Stimulated activated CD4-positive, alpha-beta T cell treated with anti-CD3 and anti-CD28 coated beads, Interleukin-4, amount 100 ng/mL, for 24 hours (primary cell): ENCODE data around the gene C10orf95.
A peak's percentile ranks its signal among the peaks of the same experiment; 100 is the strongest.

Experiments
- DNase-seq: peaks from one replicate; pipeline ENCODE4 v3.0.0-alpha.2; 2020

C10orf95 gene

GRCh38 chr10:102413806-102414561 lies 37.4 kb downstream of the C10orf95 start:
- DNase-seq = no peak

- DNase-seq = no peak
These were observed 38.2 kb downstream of the C10orf95 start for GRCh38 chr10:102413053-102413705.

- DNase-seq = no peak
These were observed 39.0 kb downstream of the C10orf95 start for GRCh38 chr10:102412293-102412692.

DNA sequence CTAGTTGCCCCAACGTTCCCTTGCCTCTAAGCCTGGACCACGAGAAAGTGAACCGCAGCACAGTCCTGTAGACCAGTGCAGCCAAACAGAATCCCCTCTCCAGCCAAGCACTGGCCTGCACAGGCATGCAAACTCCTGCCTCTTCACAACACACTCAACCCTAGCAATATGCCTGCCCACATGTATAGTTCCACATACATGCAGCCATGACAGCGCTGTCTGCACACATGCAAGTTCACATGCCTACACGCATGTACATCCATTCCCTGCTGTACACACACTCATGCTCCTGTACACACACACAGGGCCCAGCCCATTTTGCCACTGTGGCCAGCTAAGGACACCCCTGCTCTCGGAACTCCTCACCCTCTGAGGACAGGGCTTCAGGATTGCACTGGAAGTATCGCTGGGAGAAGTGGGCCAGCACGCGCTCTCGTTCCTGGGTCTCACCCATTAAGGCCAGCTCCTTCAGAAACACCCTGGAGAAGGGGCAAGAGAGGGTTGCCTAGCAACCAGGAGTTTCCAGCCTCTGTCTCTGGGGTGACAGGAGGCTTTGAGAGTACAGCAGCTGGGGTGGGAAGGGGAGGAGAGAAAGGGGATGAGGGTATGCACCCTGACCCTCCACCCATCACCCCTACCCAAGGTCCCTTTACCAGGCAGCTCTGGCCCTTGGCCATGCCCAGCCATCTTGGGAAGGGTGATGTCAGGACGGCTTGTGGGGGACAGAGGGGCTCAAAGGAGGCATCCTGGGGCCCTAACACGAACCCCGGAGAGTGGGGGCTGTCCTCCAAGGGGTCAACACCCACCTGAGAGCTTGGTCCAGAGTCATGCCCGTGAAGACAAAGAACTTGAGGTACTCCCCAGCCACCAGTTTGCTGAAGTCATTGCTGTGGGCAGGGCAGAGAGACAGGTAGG lies 39.7 kb downstream of the C10orf95 start:
- DNase-seq = no peak

GRCh38 chr10:102410429-102411073 lies 40.8 kb downstream of the C10orf95 start:
- peak; percentile 67 for DNase-seq

DNA sequence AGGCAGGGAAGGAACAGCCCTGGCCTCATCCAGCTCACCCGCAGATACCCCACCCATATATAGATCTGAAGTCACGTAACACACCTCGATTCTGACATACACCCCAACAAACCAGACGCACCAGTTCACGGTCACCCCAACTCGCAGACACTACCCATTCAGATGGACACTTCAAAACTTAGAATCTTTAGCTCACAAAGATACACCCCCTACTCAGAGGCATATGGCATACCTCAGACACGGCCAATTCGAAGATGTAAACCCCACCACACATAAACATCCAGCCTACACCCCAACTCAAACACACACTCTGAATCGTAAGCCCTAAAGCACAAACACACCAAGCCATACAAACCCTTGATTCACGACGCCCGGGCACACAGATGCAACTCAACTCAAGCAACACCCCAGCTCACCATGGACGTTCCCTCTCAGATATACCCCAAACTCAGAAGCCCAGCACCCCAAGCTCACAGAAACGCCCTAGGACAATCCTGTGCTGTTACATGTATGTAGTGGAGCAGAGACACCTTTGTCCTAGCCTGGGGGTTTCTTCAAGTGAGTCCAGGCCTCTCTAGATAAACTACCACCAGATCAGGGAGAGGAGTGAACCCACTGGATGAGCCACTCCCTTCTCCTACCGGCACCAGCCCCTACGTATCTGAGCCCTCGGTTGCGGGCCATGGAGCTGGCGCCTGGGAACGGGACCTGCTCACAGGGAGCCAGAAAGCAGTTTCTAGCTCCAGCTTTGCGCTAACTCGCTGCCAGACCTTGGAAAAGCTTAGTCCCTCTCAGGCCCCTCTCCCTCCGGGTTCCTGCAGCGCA lies 41.5 kb downstream of the C10orf95 start:
- no peak for DNase-seq

DNA sequence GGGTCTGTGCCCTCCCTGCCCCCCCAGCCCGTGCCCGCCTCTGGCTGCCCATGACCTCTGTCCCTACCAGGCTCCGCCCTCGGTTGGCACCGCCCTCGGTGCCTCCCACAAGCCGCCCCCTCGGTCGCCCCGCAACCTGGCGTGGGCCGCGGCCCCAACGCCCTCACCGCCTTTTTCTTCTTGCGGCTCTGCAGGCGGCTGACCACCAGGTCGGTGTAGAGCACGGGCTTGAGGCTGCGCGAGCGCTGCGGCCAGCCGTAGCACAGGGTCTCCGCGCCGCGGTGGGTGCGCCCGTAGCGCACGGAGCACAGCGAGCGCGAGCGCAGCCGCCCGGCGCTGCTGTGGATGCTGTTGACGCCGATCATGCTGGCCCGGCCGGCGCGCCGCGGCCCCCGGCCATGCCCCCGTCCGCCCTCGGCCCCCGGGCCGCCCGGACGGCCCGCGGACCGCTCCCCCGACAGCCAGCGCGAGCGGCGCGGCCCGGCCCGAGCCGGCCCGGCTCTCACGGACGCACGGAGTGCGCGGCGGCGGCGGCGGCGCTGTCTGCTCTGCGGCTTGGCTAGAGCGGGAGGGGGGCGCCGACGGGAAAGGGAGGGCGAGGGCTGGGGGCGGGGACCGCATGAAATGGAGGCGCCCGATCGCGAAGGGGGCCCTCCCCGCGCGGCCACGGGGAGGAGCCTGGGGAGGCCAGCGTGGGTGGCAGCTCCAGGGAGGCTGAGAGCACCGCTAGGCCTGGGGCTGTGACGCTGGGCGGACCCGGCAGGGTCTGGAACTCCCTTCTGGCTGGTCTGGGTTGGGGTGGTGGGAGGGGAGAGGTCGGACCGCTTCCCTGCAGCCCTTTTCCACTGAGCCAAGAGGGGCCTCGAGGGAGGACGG lies 42.4 kb downstream of the C10orf95 start:
- peak; percentile 81 for DNase-seq

DNA sequence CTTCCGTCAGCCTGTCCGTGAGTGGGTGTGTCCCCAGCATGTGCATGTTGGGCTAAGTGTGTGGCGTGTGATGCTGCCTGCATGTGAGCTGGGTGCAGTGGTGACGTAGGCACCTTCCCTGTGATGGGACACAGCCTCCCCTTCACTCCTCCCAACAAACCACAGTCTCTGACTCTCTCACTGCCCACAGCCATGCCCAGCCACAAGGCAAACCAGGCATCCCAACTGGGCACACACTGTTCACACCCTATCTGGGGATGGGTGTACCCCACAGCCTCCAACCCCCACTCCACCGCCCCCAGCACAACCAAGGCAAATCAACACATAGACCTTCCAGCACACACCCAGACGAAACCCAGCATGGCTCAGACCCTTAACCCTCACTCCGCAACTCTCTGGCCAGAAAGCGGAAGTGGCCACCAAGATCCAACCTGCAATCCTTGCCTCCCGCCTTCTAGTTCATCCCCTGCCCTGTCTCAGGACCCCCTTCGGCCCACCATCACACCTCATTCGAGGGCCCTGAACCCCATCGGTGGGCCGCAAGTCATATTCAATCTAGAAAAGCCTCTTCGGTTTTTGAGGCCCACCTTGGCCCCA lies 43.1 kb downstream of the C10orf95 start:
- DNase-seq = no peak

DNA sequence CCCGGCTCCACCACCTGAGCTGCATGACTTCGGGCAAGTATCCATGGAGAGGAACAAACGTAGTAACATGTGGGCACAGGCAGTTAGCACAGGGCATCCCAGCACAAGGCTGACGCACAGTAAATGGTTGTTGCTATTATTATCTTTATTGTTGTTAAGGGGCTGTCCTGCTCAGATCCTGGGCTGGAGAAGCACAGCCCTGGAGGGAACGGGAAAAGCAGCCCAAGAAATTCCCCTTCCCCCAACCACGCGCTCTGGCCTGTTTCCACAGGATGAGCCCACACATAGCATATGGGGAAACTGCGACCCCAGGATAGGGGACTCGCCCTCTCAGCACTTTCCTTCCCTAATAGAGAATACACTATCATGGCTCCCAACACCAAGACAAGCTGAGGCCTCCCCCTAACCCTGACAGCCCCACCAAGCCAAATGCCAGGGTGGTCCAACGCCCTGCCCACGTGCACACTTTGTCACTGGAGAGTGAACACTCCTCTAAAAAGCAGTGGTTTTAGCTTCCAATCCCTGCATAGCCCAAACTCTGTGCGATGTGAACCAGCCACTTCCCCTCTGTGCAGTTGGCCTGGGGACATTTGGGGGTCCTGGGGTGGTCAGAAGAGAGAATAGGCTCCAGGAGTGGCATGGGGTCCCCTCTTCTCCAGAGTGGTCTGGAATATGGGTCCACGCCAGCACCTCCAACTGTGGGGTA lies 43.8 kb downstream of the C10orf95 start:
- no peak for DNase-seq

DNA sequence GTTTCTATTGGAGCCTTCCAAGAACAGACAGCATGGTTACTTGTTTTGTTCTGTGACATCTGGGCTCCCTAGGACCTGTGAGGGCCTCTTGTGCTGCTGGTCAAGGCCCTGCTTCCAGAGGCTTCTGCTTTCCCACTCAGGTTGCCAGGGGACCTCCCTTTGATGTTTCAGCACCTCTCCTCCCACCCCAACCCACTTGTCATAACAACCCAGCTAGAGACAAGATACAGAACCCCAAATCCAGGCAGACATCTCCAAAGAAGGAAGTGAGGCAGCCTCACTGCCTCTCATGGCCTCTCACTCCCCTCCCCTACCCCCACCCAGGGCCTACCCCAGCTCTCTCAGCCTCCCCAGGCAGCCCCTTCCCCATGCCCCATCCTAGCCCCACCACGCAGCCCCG lies 44.5 kb downstream of the C10orf95 start:
- no peak for DNase-seq

GRCh38 chr10:102405632-102406031 lies 45.7 kb downstream of the C10orf95 start:
- DNase-seq = no peak

- no peak for DNase-seq
These were observed 46.2 kb downstream of the C10orf95 start for GRCh38 chr10:102405108-102405571.

- DNase-seq = no peak
These were observed 46.8 kb downstream of the C10orf95 start for GRCh38 chr10:102404361-102405107.

DNA sequence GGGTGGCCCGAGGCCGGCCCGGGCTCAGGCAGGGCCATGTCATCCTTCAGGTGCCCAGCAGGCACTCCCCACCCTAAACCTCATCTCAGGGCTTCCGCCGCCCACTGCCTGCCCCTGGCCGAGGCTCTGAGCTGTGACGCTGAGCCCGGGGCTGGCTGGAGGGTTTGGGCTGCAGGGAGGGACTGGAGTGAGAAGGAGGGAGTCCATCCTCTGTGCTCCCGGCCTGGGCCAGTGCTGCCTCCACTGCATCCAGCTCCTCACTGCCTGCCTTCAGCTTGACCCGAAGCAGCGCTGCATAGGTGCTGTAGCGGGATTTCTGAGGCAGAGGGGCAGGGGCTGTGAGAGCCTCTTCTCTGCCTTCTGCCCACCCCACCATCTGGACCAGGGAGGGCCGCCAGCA lies 48.2 kb downstream of the C10orf95 start:
- DNase-seq = no peak

GRCh38 chr10:102402512-102402896 lies 48.8 kb downstream of the C10orf95 start:
- DNase-seq = no peak

DNA sequence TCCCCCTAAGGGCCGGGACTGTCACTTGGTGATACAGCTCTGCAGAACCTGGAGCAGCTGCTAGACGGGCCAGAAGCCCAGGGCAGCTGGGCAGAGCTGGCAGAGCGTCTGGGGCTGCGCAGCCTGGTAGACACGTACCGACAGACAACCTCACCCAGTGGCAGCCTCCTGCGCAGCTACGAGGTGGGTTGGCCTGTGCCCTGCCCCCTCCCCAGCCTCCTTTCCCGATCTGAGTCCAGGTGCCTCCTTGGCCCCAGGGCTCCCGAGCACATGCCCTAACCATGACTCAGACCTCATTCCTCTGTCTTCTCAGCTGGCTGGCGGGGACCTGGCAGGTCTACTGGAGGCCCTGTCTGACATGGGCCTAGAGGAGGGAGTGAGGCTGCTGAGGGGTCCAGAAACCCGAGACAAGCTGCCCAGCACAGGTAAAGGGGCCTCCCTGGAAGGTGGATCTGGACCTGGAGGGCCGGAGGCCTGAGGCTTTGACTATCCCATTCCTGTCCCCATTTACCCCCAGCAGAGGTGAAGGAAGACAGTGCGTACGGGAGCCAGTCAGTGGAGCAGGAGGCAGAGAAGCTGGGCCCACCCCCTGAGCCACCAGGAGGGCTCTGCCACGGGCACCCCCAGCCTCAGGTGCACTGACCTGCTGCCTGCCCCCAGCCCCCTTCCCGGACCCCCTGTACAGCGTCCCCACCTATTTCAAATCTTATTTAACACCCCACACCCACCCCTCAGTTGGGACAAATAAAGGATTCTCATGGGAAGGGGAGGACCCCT lies 49.4 kb downstream of the C10orf95 start:
- DNase-seq = no peak

- DNase-seq = no peak
These were observed 50.0 kb downstream of the C10orf95 start for GRCh38 chr10:102401342-102401654.

- DNase-seq = no peak
These were observed 50.6 kb downstream of the C10orf95 start for GRCh38 chr10:102400598-102401341.
